ENCODE data around the gene ZNF76. TPM values are rescaled to one million over a fixed set of nuclear protein-coding genes. Genes with fewer than 3 reads are reported as not detected.
"Not testable (repeated sequence)": the region's sequence is repeated elsewhere in the genome, so short reads cannot be mapped to it uniquely, and the experiment has no call there.

Gene ZNF76
- total RNA-seq, 2 experiments from 2014 or later, result 63.0 to 66.0 TPM

DNA sequence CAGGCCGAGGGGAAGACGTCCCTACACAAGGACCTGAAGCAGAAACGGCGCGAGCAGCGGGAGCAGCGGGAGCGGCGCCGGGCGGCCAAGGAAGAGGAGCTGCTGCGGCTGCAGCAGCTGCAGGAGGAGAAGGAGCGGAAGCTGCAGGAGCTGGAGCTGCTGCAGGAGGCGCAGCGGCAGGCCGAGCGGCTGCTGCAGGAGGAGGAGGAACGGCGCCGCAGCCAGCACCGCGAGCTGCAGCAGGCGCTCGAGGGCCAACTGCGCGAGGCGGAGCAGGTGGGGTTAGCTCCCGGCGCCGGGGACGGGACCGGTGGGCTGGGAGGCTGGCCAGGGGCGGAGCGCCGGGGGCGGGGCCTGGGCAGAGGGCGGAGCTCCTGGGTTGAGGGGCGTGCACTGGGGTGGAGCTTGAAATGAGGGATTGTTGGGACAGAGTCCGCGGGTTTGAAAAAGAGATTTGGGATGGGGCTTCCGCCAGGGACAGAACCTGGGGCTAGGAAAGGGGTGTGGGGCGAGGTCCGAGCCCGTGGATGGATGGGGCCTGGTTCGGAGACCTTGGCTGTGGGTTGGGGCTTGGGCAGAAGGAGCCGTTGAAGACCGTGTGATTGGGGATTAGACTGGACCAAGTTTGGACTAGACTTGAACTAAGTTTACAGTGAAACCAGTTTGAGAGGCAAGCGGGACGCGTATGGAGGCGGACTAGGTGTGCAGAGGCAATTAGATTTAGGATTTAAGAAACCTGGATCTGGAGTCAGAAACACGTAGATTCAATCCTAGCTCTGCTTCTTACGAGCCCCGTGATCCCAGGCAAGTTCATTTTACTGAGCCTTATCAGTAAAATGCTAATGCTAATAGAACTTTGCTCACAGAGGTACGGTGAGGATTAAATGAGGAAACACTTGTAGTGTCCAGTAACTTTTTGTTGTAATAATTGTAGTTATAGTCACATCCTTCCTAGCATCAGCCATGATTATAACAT is 58.9 kb downstream of the ZNF76 start:
- Mint-ChIP-seq H3K27me3 (no peaks in the 10 kb centered on the region), H3K4me3 (no peak overlapping the region), H3K4me1 (peaks cover 22% of the 10 kb centered on the region), H3K9me3 (no peaks in the 10 kb centered on the region), H3K36me3 (peaks cover 58% of the 10 kb centered on the region), H3K27ac (no peak overlapping the region)
- POLR2A ChIA-PET, result interaction anchor here (1.8 kb wide), 1 partner anchor 16 kb away, joined by 6 read pairs; no protein-coding TSS in a partner anchor
- no peak for DNase-seq
- ATAC-seq (ENCODE audit: low read depth), result no peak

GRCh38 chr6:35319346-35320030 is 60.0 kb downstream of the ZNF76 start:
- no peaks in the 10 kb centered on the region for H3K9me3 Mint-ChIP-seq
- peaks cover 53% of the 10 kb centered on the region for H3K36me3 Mint-ChIP-seq
- no peak overlapping the region for H3K27ac Mint-ChIP-seq

GRCh38 chr6:35320031-35320410 is 60.5 kb downstream of the ZNF76 start:
- DNase-seq, result no peak
- no peak overlapping the region for H3K27ac Mint-ChIP-seq
- peaks cover 11% of the 10 kb centered on the region for H3K4me1 Mint-ChIP-seq
- no peaks in the 10 kb centered on the region for H3K9me3 Mint-ChIP-seq
- H3K4me3 Mint-ChIP-seq, result no peak overlapping the region
- peaks cover 49% of the 10 kb centered on the region for H3K36me3 Mint-ChIP-seq
- POLR2A ChIA-PET, result interaction anchor here (1.1 to 1.7 kb wide), 2 partner anchors 8 to 17 kb away, joined by 3 to 7 read pairs; no protein-coding TSS in a partner anchor
- ATAC-seq (ENCODE audit: low read depth), result no peak
- no peaks in the 10 kb centered on the region for H3K27me3 Mint-ChIP-seq

More at GRCh38 chr6:35319346-35320030, 60.0 kb downstream of the ZNF76 start:
- H3K4me3 Mint-ChIP-seq, result no peak overlapping the region
- H3K27me3 Mint-ChIP-seq, result no peaks in the 10 kb centered on the region
- ATAC-seq (ENCODE audit: low read depth) (no peak), DNase-seq (no peak)
- POLR2A ChIA-PET, result interaction anchor here (1.1 to 1.7 kb wide), 2 partner anchors 9 to 16 kb away, joined by 3 to 7 read pairs; no protein-coding TSS in a partner anchor
- H3K4me1 Mint-ChIP-seq, result peaks cover 16% of the 10 kb centered on the region

DNA sequence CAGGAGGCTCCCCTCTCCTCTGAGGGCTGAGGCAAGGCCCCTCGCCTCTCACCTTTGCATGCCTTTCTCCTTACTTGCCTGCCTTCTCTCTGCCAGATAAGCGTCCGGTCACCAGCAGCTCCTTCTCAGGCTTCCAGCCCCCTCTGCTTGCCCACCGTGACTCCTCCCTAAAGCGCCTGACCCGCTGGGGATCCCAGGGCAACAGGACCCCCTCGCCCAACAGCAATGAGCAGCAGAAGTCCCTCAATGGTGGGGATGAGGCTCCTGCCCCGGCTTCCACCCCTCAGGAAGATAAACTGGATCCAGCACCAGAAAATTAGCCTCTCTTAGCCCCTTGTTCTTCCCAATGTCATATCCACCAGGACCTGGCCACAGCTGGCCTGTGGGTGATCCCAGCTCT is 61.6 kb downstream of the ZNF76 start:
- no peak for ATAC-seq (ENCODE audit: low read depth)
- Mint-ChIP-seq H3K27me3 (no peaks in the 10 kb centered on the region), H3K4me1 (peaks cover 9% of the 10 kb centered on the region), H3K36me3 (peaks cover 43% of the 10 kb centered on the region), H3K9me3 (no peaks in the 10 kb centered on the region), H3K27ac (no peak overlapping the region), H3K4me3 (no peak overlapping the region)
- POLR2A ChIA-PET, result no interaction called here
- DNase-seq, result no peak

DNA sequence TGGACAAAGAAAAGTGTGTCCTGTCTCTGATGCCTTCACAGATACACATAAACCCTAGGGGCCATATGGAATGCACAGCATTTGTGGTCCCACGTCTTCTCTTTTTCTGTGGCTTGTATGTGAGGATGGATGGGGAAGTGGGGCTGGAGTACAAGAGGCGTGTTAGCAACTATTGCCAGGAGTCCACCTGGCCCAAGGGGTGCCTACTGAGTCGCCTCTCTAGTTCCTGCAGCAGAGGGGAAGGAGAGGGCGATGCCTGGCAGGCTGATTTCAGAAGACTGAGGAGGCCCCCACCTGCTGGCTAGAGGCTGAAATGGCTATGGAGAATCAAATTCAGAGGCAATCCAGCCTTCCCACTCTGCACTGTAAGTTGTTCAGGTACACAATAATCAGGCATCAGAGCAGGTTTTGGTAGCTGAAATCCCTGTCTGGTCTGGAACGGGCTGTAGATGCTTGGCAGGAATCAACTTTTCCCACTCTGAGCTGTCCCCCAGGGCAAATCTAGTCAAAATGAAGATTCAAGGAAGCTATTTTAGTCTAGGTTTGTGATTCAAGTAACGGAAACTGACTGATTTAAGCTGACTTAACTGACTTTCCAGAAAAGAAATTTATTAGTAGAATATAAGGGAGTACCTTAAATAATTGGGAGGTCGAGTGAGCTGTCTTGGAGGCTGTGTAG is 68.0 kb downstream of the ZNF76 start:
- peak overlapping the region; percentile 81 for H3K27ac Mint-ChIP-seq
- H3K36me3 Mint-ChIP-seq, result peaks cover 16% of the 10 kb centered on the region
- no peaks in the 10 kb centered on the region for H3K27me3 Mint-ChIP-seq
- peak; percentile 95 for ATAC-seq (ENCODE audit: low read depth)
- H3K4me1 Mint-ChIP-seq, result peaks cover 15% of the 10 kb centered on the region
- DNase-seq, result peak; percentile 71
- peaks cover 1% of the 10 kb centered on the region for H3K9me3 Mint-ChIP-seq
- POLR2A ChIA-PET, result interaction anchor here (1.1 to 4.5 kb wide), 4 partner anchors 8 to 138 kb away, joined by 3 to 45 read pairs (median 6); partner anchors contain the start of gene DEF6
- H3K4me3 Mint-ChIP-seq, result no peak overlapping the region

GRCh38 chr6:35328108-35328723 is 68.7 kb downstream of the ZNF76 start:
- peaks cover 16% of the 10 kb centered on the region for H3K36me3 Mint-ChIP-seq
- H3K9me3 Mint-ChIP-seq, result peaks cover 1% of the 10 kb centered on the region
- DNase-seq, result no peak
- ATAC-seq (ENCODE audit: low read depth), result no peak
- no peak overlapping the region for H3K4me3 Mint-ChIP-seq
- no peaks in the 10 kb centered on the region for H3K27me3 Mint-ChIP-seq
- peaks cover 14% of the 10 kb centered on the region for H3K4me1 Mint-ChIP-seq
- POLR2A ChIA-PET, result interaction anchor here (1.3 to 4.5 kb wide), 3 partner anchors 8 to 31 kb away, joined by 3 to 45 read pairs (median 8); partner anchors contain the start of gene DEF6
- H3K27ac Mint-ChIP-seq, result peak overlapping the region; percentile 7

DNA sequence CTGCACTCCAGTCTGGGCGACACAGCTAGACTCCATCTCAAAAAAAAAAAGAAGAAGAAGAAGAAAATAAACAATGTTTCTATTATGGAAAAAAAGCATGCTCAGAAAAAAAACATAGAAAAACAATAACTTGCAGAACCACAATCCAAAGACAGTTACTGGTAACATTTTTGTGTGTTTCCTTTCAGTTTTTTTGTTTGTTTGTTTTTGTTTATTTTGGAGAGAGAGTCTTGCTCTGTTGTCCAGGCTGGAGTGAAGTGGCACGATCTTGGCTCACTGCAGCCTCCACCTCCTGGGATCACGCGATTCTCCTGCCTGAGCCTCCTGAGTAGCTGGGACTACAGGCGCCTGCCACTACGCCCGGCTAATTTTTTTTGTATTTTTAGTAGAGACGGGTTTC is 69.4 kb downstream of the ZNF76 start:
- H3K4me1 Mint-ChIP-seq, result peaks cover 14% of the 10 kb centered on the region
- POLR2A ChIA-PET, result interaction anchor here (1.3 to 4.5 kb wide), 2 partner anchors 9 to 32 kb away, joined by 3 to 45 read pairs; partner anchors contain the start of gene DEF6
- not testable (repeated sequence) for ATAC-seq (ENCODE audit: low read depth); H3K27ac Mint-ChIP-seq; H3K9me3 Mint-ChIP-seq; H3K4me3 Mint-ChIP-seq; H3K27me3 Mint-ChIP-seq; DNase-seq
- peaks cover 20% of the 10 kb centered on the region for H3K36me3 Mint-ChIP-seq

- POLR2A ChIA-PET, result interaction anchor here (1.0 kb wide), 1 partner anchor 33 kb away, joined by 3 read pairs; no protein-coding TSS in a partner anchor
- ATAC-seq (ENCODE audit: low read depth) (no peak), DNase-seq (no peak)
- Mint-ChIP-seq H3K9me3 (peaks cover 5% of the 10 kb centered on the region), H3K4me3 (no peak overlapping the region), H3K36me3 (peaks cover 21% of the 10 kb centered on the region), H3K4me1 (peaks cover 18% of the 10 kb centered on the region), H3K27ac (no peak overlapping the region), H3K27me3 (peaks cover 11% of the 10 kb centered on the region)
These were observed 71.1 kb downstream of the ZNF76 start for GRCh38 chr6:35330541-35331119.

GRCh38 chr6:35332074-35332887 is 72.7 kb downstream of the ZNF76 start:
- POLR2A ChIA-PET, result interaction anchor here (0.9 kb wide), 1 partner anchor 34 kb away, joined by 3 read pairs; no protein-coding TSS in a partner anchor
- H3K27ac Mint-ChIP-seq, result not testable (repeated sequence)

DNA sequence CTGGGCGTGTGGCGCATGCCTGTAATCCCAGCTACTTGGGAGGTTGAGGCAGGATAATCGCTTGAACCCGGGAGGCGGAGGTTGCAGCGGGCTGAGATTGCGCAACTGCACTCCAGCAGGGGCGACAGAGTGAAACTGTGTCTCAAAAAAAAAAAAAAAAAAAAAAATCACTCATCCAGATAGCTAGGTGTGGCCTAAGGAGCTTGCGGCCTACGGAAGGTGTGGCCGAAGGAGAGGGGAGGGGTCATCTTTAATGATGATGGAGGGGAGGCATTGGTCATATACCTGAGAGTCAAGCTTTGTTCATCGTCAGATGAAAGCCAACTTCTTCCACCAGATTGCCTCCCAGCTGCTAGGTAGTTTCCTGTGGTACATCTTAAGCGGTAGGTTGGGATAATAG is 82.0 kb downstream of the ZNF76 start:
- ATAC-seq (ENCODE audit: low read depth) (no peak), DNase-seq (no peak)
- POLR2A ChIA-PET, result interaction anchor here (0.6 to 2.9 kb wide), 7 partner anchors 43 to 126 kb away, joined by 3 to 23 read pairs (median 3); partner anchors contain the start of genes DEF6, FANCE and RPL10A
- no peak overlapping the region for H3K4me3 Mint-ChIP-seq
- H3K27ac Mint-ChIP-seq, result no peak overlapping the region
- peaks cover 7% of the 10 kb centered on the region for H3K27me3 Mint-ChIP-seq
- no peaks in the 10 kb centered on the region for H3K9me3 Mint-ChIP-seq
- peaks cover 32% of the 10 kb centered on the region for H3K36me3 Mint-ChIP-seq
- H3K4me1 Mint-ChIP-seq, result peaks cover 46% of the 10 kb centered on the region

More at GRCh38 chr6:35332074-35332887, 72.7 kb downstream of the ZNF76 start:
- H3K9me3 Mint-ChIP-seq; H3K4me3 Mint-ChIP-seq; ATAC-seq (ENCODE audit: low read depth); DNase-seq: not testable (repeated sequence)
- peaks cover 16% of the 10 kb centered on the region for H3K27me3 Mint-ChIP-seq
- peaks cover 23% of the 10 kb centered on the region for H3K36me3 Mint-ChIP-seq
- peaks cover 20% of the 10 kb centered on the region for H3K4me1 Mint-ChIP-seq

DNA sequence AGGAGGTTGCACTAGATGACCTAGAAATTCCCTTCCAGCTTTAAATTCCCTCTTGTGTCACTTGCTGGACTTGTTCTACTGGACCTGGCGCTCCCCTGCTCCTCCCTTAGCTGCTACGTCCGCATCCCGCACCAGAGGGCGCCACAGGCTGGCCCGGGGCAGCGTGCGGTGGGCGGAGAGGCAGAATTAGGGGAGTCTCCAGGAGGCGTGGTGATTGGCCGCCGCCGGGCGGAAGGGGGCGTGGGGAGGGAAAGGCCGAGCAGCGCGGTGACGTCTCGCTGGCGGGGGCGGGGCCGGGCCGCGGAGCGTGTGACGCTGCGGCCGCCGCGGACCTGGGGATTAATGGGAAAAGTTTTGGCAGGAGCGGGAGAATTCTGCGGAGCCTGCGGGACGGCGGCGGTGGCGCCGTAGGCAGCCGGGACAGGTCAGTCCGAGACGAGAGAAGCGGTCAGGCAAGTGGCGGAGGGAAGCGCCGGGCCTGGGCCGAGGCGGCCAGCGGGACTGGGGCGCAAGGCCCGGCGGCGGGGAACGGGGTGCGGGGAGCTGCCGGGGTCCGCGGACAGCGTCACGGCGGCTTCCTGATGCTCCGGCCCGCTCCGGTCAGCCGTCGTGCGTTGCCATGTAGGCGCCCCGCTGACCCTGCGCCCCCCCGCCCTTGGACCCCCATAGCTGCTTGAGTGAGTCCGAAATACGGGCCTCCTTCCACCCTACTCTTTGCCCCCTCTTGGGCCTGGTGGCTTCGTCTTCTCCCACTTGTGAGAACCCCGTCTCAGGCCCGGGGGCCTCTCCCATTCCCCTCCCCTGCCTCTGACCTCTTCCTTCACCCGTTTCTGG is 82.9 kb downstream of the ZNF76 start, which contains the start of gene PPARD:
Gene PPARD (plus strand): TSS at position 301 of the 834 bp plus-strand sequence. CDS start 68,530 bp downstream, outside the sequence.
- Mint-ChIP-seq H3K9me3 (no peaks in the 10 kb centered on the region), H3K36me3 (peaks cover 32% of the 10 kb centered on the region), H3K27ac (peak within 1 kb of the TSS; percentile 88), H3K4me3 (peak within 1 kb of the TSS; percentile 97), H3K4me1 (peaks cover 42% of the 10 kb centered on the region), H3K27me3 (peaks cover 5% of the 10 kb centered on the region)
- POLR2A ChIA-PET, result interaction anchor here (0.6 to 2.9 kb wide), 8 partner anchors 44 to 125 kb away, joined by 3 to 23 read pairs (median 3); partner anchors contain the start of genes DEF6, FANCE and RPL10A
- peak; percentile 96 for ATAC-seq (ENCODE audit: low read depth)
- DNase-seq, result peak; percentile 100
